NCI-H1694 (cell line): ENCODE measurements around the gene LMOD3.

ENCODE experiments used
- DNase-seq: peaks from one replicate; lab custom pipeline; 2025; lab: John Stamatoyannopoulos, UW

The LMOD3 gene

GRCh38 chr3:69122403-69122802, at the start of gene LMOD3:
LMOD3 (minus strand) TSS chr3:69122595; CDS start chr3:69122386, 209 bp downstream.
- DNase-seq, result no peak

DNA sequence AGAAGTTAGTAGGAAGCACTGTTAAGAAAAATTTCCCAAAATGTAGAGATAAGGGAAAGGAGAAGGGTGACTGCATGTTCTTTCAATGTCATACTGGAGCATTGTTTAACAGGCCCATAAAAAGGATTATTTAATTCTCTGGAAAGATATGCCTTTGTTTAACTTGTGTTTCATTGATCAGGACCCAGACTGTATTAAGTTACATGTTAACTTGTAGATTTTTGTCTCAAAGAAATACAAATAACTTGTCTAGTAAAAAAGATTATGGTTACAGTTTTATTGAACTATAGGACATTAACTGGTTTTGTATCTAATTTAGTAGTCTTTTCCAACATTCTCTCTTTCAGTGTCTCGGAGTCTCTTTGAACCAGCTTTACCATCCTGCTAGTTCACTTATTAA, 49.7 kb upstream of the LMOD3 start:
- no peak for DNase-seq

GRCh38 chr3:69166446-69166845, 44.1 kb upstream of the LMOD3 start:
- no peak for DNase-seq

DNA sequence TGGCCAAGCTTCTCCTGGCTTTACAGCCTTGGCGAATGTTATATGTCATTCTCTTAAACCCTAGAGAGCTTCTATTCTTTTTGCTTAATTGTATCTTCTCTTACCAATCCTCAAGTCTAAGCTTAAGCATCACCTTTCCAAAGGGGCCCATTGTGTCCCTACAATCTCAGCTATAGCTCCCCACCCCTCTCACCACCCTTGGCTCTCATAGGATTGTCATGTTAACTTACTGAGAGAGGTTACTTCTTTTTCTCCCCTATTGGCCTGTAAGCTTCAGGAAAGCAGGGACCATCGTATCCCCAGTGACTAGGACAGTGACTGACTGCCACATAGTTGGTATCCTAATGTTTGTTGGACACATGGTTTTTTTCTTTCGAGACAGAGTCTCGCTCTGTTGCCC, 43.3 kb upstream of the LMOD3 start:
- no peak for DNase-seq

- DNase-seq, result no peak
Observed at GRCh38 chr3:69164296-69164695, 41.9 kb upstream of the LMOD3 start.

DNA sequence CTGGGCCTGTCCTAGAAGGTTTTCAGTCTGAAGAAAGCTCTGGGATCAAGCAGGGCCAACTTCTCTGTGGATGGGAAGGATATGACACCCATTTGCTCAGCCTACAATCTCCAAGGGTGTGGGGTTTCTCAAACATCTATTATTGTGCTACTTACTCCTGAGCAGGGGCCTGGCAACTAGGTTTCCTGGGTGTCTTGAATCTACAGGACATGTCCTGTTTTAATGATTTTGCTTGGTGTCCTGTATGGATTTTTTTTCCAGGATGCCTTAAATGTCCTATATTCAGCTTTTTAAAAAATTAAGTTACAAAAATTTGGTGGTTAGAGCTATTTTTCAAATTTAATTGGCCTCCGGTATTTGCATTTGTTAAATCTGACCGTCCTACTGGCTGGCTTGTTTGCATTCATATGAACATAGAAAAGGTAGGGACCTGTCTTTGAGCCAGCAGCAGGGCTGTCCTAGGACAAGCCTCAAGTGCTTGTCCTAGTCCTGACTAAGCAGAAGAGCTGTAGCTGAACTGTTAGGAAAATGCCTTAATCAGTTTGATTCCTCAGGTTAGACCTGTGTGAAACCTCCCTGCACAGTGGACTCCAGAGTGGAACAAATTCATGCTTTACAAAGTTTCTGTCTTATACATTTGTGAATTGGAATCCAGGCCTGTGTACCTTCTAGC, 40.0 kb upstream of the LMOD3 start:
- DNase-seq, result no peak

GRCh38 chr3:69161587-69162307, 39.4 kb upstream of the LMOD3 start:
- no peak for DNase-seq

- no peak for DNase-seq
Observed at GRCh38 chr3:69160525-69160924, 38.1 kb upstream of the LMOD3 start.

DNA sequence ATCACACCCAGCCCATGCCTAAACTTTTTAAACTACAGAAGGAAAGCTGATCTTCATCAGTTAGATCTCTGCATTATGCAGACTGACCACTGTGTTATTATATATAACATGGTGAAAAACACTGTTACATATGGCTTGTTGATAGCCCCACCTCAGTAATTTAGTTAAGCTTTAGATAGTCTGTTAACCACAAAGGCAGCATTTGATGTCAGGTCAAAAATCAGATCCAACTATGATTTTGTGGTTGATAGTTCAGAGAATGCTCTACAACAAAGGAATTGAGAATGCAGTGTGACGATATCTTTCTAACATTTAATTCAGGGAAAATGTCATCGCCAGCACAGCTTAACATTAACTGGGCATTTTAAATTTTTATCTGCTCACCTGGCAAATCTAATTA, 37.7 kb upstream of the LMOD3 start:
- DNase-seq, result no peak

- no peak for DNase-seq
Observed at GRCh38 chr3:69149586-69149985, 27.2 kb upstream of the LMOD3 start.

- DNase-seq, result no peak
Observed at GRCh38 chr3:69145688-69146087, 23.3 kb upstream of the LMOD3 start.

DNA sequence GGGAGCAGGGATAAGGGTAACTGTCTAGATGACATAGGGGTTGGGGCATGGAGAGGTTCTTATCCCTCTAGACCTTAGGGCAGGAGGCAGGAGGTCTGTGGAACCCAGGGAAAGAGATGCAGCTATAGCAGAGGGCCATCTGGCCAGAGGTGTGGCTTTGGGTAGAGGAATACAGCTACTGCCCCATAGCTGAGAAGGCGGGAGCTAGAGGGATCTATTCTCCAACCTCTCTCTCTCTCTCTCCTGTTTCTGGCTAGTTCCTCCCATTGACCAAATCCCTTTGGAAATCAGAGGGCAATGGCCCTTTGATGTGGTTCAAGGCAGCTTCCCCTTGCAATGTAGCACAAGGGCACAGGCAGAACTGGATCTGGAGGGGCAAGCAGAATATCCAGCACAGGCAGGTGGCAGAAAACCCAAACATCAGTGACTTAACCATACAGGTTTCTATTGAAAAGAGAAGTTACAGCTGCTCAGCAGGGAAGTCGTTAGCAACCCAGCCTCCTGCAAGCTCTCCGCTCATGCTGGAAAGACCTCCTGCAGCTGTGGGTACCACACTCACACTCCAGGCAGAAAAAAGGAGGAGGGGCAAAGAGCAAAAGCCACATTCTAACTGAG, 22.3 kb upstream of the LMOD3 start:
- no peak for DNase-seq

DNA sequence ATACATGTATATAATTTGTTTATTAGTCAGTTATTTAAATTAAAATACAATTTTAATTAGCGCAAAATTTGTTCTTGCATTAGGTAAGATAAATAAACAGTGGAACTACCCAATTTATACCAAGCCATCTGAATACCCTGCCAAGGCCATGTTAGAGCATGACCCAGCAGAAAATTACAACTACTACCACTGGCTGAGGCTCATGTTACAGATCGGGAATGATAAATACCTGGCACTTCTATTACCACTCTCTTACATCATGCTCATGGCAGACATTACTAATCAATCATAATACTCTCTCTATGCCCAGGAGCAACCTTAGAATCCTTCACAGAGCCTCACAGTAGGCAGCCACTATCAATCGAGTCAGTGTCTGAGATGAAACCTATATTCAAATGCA, 21.2 kb upstream of the LMOD3 start:
- no peak for DNase-seq

- no peak for DNase-seq
Observed at GRCh38 chr3:69142797-69143454, 20.5 kb upstream of the LMOD3 start.

- no peak for DNase-seq
Observed at GRCh38 chr3:69142090-69142489, 19.7 kb upstream of the LMOD3 start.

DNA sequence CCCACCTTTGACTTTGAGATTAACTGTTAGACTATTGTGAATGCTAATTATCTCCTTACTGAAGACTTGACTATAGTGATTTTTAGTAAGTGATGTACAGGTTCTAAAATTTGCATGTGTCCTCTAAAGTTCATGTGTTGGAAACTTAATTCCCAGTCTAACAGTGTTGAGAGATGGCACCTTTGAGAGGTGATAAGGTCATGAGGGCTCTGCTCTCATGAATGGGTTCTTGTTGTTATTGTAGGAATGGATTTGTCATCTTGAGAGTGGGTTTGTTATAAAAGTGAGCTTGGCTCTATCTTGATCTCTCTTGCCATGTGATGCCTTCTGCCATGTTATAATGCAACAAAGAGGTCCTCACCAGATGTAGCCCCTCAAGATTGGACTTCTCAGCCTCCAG, 18.9 kb upstream of the LMOD3 start:
- DNase-seq, result no peak

DNA sequence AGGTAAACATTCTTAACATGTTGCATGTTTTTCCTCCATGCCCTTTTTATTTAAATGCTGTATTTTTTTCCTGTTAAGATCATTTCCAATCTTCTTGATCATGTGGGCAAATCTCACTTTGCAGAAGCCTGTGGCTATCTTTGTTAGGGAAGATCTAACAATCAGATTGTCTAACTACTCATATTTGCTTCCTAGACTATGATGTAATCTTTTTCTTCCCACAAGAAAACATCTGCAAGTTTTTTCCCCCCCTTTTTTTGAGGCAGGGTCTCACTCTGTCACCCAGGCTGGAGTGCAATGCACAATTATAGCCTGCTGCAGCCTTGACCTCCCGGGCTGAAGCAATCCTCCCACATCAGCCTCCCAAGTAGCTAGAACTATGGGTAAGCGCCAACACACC, 15.0 kb upstream of the LMOD3 start:
- DNase-seq, result no peak

DNA sequence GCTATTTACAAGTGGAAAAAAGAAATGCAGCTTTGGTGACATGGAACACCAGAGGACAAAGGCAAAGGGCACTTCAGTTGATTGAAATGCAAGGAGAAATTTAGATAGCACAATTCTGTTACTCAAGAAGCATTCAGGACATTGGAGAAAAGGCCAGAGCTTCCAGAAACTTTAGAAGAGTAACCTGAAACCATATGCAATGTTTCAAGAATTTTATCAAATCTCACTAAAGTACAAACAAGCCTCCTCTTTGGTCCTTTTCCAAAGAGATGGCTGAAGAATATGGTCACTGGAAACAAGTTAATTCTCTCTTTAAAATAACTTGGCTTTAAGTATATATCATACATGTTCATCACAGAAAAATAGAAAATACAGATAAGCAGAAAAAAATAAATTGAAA, 14.6 kb upstream of the LMOD3 start:
- no peak for DNase-seq

DNA sequence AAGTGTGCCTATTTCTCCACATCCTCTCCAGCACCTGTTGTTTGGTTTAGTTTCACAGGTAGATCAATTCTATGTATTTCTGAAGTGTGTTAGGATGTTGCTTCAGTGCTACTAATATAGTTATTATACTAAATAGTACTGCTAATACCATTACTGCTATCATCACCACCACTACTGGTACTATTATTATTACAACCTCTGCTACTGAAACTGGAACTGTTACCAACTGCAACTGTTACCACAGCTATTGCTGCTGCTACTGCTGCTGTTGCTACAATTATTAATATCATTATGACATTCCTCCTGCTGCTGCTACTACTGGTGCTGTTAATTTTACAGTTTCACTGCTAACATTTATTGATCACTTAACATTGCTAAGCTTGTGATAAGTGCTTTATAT, 8.3 kb upstream of the LMOD3 start:
- DNase-seq, result no peak

GRCh38 chr3:69129531-69129930, 7.1 kb upstream of the LMOD3 start:
- no peak for DNase-seq

DNA sequence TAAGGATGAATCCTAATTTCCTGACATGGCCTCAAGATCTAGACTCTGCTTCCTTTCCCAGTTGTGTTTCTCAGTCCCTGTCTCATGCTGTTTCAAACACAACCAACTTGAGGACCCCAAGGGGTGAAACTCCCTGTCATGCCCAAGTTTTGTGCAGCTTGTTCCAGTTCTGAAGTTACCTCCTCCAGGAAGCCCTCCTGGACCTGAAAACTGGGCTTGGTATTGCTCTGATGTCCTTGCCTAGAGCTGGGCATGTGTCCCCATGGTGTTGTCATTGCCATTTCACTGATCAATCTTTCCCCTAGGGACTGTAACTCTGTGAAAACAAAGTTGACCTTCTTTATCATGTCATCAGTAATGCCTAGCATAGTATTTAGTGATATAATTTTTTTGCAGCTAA, 6.1 kb upstream of the LMOD3 start:
- DNase-seq, result no peak

GRCh38 chr3:69126999-69127398, 4.6 kb upstream of the LMOD3 start:
- DNase-seq, result no peak

DNA sequence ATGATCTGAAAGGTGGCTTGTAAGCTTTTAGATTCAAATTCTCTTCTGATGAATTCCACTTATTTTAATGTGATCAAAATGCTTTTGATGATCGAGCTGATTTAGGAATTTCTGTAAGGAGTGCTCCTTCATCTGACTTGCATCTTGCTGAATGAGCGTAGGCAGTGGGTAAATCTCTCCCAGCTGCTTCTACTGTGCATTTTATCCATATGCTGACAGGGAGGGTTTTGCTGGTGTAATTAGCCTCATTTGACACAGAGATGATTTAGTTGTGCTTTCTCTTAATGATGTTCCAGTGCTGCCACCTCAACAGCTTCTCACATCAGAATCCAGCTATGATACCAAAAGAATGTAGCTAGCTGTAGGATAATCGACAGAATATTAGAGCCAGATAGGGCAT, 3.8 kb upstream of the LMOD3 start:
- no peak for DNase-seq
